GM18498 (cell line): Measurements from ENCODE around the gene DCAF10.
"Not testable (repeated sequence)": the region's sequence is repeated elsewhere in the genome, so short reads cannot be mapped to it uniquely, and the experiment has no call there.

Experiments
- ATAC-seq: cut with Tn5 transposase; IDR thresholded peaks from one replicate; pipeline ENCODE4 v1.9.1; 2021; ENCODE audit warnings: mild to moderate bottlenecking, moderate library complexity; ENCODE audit not compliant: unreplicated experiment

The DCAF10 gene

GRCh38 chr9:37788332-37788731 lies 12.3 kb upstream of the DCAF10 start:
- ATAC-seq: no peak

GRCh38 chr9:37790096-37790495 lies 10.5 kb upstream of the DCAF10 start:
- ATAC-seq: no peak

- ATAC-seq: no peak
Measured at GRCh38 chr9:37792122-37792521, 8.5 kb upstream of the DCAF10 start.

GRCh38 chr9:37796232-37796631 lies 4.4 kb upstream of the DCAF10 start:
- ATAC-seq: no peak

- no peak for ATAC-seq
Measured at GRCh38 chr9:37798677-37799076, 1.9 kb upstream of the DCAF10 start.

GRCh38 chr9:37801287-37801850 lies 772 bp downstream of the DCAF10 start:
- ATAC-seq: peak; percentile 47

GRCh38 chr9:37801959-37802711 lies 1.5 kb downstream of the DCAF10 start:
- no peak for ATAC-seq

GRCh38 chr9:37806271-37806670 lies 5.7 kb downstream of the DCAF10 start:
- no peak for ATAC-seq

- not testable (repeated sequence) for ATAC-seq
Measured at GRCh38 chr9:37809676-37810075, 9.1 kb downstream of the DCAF10 start.

- ATAC-seq: no peak
Measured at GRCh38 chr9:37811906-37812476, 11.4 kb downstream of the DCAF10 start.

GRCh38 chr9:37812773-37813379 lies 12.3 kb downstream of the DCAF10 start:
- no peak for ATAC-seq

GRCh38 chr9:37818849-37819248 lies 18.3 kb downstream of the DCAF10 start:
- no peak for ATAC-seq

GRCh38 chr9:37820142-37820541 lies 19.5 kb downstream of the DCAF10 start:
- peak; percentile 82 for ATAC-seq

- not testable (repeated sequence) for ATAC-seq
Measured at GRCh38 chr9:37825174-37825573, 24.6 kb downstream of the DCAF10 start.

GRCh38 chr9:37827483-37828165 lies 27.0 kb downstream of the DCAF10 start:
- no peak for ATAC-seq

GRCh38 chr9:37835821-37836220 lies 35.2 kb downstream of the DCAF10 start:
- no peak for ATAC-seq

GRCh38 chr9:37836386-37836785 lies 35.8 kb downstream of the DCAF10 start:
- peak; percentile 81 for ATAC-seq

GRCh38 chr9:37839496-37840461 lies 39.2 kb downstream of the DCAF10 start:
- no peak for ATAC-seq

GRCh38 chr9:37840560-37841194 lies 40.1 kb downstream of the DCAF10 start:
- ATAC-seq: no peak

- ATAC-seq: no peak
Measured at GRCh38 chr9:37852222-37852621, 51.6 kb downstream of the DCAF10 start.
